Measurements from ENCODE around the gene TRIM8. TPM values are rescaled to one million over a fixed set of nuclear protein-coding genes. Genes with fewer than 3 reads are reported as not detected.

The TRIM8 gene
- total RNA-seq, 1 donor from 2014 or later = 48.2 TPM

DNA sequence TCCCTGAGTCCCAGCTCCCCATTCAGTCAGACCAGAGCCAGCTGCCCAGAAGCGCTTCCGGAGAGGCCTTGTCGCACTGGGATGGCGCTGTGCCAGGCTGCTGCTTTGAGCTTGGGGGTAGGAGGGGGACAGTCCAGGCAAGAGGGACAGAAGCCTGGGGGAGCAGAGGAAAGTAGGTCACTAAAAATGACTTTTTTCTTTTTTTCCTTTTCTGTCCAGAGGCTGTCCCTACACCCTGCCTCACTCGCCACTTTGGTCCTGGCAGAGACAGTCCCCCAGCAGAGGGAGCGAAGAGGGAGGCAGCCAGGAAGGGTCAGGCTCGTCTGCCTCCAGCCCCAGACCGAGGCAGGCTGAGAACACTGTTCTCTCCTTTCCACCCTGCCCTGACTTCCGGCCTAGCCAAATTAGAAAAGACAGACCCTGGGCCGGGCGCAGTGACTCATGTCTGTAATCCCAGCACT is 15.8 kb upstream of the TRIM8 start:
- Mint-ChIP-seq H3K4me1 (peaks cover 18% of the 10 kb centered on the region), H3K36me3 (ENCODE audit: low read depth) (peaks cover 17% of the 10 kb centered on the region), H3K4me3 (no peak overlapping the region), H3K9me3 (no peaks in the 10 kb centered on the region), H3K27me3 (no peaks in the 10 kb centered on the region), H3K27ac (no peak overlapping the region)
- ATAC-seq (ENCODE audit: low read depth) = no peak
- intact Hi-C loops (cut with micrococcal nuclease) = no loop called here
- ChIA-PET CTCF (no interaction called here), POLR2A (interaction anchor here (1.0 kb wide), 1 partner anchor 14 kb away, joined by 3 read pairs; no protein-coding TSS in a partner anchor)
- no peak for DNase-seq
- TF ChIP-seq, protein P1, sequence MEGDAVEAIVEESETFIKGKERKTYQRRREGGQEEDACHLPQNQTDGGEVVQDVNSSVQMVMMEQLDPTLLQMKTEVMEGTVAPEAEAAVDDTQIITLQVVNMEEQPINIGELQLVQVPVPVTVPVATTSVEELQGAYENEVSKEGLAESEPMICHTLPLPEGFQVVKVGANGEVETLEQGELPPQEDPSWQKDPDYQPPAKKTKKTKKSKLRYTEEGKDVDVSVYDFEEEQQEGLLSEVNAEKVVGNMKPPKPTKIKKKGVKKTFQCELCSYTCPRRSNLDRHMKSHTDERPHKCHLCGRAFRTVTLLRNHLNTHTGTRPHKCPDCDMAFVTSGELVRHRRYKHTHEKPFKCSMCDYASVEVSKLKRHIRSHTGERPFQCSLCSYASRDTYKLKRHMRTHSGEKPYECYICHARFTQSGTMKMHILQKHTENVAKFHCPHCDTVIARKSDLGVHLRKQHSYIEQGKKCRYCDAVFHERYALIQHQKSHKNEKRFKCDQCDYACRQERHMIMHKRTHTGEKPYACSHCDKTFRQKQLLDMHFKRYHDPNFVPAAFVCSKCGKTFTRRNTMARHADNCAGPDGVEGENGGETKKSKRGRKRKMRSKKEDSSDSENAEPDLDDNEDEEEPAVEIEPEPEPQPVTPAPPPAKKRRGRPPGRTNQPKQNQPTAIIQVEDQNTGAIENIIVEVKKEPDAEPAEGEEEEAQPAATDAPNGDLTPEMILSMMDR (IDR thresholded peaks at IDR 0.05) = no peak

- no peak overlapping the region for H3K27ac Mint-ChIP-seq
- DNase-seq = no peak
- H3K4me3 Mint-ChIP-seq = no peak overlapping the region
- peaks cover 17% of the 10 kb centered on the region for H3K36me3 Mint-ChIP-seq (ENCODE audit: low read depth)
- TF ChIP-seq, protein P1 (IDR thresholded peaks at IDR 0.05) = no peak
- intact Hi-C loops (cut with micrococcal nuclease) = no loop called here
- no peak for ATAC-seq (ENCODE audit: low read depth)
- ChIA-PET CTCF (no interaction called here), POLR2A (no interaction called here)
- peaks cover 19% of the 10 kb centered on the region for H3K4me1 Mint-ChIP-seq
- no peaks in the 10 kb centered on the region for H3K9me3 Mint-ChIP-seq
- no peaks in the 10 kb centered on the region for H3K27me3 Mint-ChIP-seq
Observed at GRCh38 chr10:102629661-102630614, 14.3 kb upstream of the TRIM8 start.

DNA sequence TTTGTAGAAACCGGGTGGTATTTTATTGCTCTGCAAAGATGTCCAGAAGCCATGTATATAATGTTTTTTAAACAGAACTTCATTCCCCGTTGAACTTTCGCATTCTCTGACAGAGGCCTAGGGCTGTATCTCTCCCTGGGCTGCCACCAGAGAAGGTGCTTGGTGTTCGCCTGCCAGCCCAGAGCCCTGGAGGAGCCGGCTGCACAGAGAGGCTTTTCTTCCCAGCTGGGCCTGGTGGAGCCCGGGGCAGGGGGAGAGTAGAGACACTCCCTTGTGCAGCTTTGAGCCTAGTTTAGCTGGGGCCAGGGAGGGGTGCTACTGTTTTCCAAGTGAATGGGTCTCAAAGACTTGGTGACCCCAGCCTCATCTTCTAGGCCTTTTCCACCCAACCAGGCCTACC is 13.6 kb upstream of the TRIM8 start:
- no peak overlapping the region for H3K4me3 Mint-ChIP-seq
- POLR2A ChIA-PET = no interaction called here
- H3K36me3 Mint-ChIP-seq (ENCODE audit: low read depth) = peaks cover 17% of the 10 kb centered on the region
- TF ChIP-seq, protein P1 (IDR thresholded peaks at IDR 0.05) = no peak
- DNase-seq = no peak
- no peaks in the 10 kb centered on the region for H3K27me3 Mint-ChIP-seq
- CTCF ChIA-PET = no interaction called here
- no peaks in the 10 kb centered on the region for H3K9me3 Mint-ChIP-seq
- intact Hi-C loops (cut with micrococcal nuclease) = no loop called here
- no peak for ATAC-seq (ENCODE audit: low read depth)
- H3K27ac Mint-ChIP-seq = no peak overlapping the region
- H3K4me1 Mint-ChIP-seq = peaks cover 19% of the 10 kb centered on the region

- no peaks in the 10 kb centered on the region for H3K27me3 Mint-ChIP-seq
- ChIA-PET POLR2A (interaction anchor here (0.6 to 1.1 kb wide), 5 partner anchors 10 to 791 kb away, joined by 3 to 8 read pairs (median 5); partner anchors contain the start of gene TRIM8), CTCF (no interaction called here)
- H3K4me3 Mint-ChIP-seq = no peak overlapping the region
- no peak for DNase-seq
- H3K9me3 Mint-ChIP-seq = no peaks in the 10 kb centered on the region
- TF ChIP-seq, protein P1 (IDR thresholded peaks at IDR 0.05) = no peak
- H3K27ac Mint-ChIP-seq = no peak overlapping the region
- peaks cover 17% of the 10 kb centered on the region for H3K36me3 Mint-ChIP-seq (ENCODE audit: low read depth)
- peaks cover 21% of the 10 kb centered on the region for H3K4me1 Mint-ChIP-seq
- intact Hi-C loops (cut with micrococcal nuclease) = no loop called here
- no peak for ATAC-seq (ENCODE audit: low read depth)
Observed at GRCh38 chr10:102631525-102632393, 12.5 kb upstream of the TRIM8 start.
